Endothelial cell of umbilical vein (primary cell): ENCODE results near the gene TMEM169. TPM values are rescaled to one million over a fixed set of nuclear protein-coding genes. Genes with fewer than 3 reads are reported as not detected.

ENCODE experiments used
- BruUV-seq: library from RNA; stranded (reverse); fragments of 400-500 nt; replicated peaks from 2 replicates; lab custom pipeline; 2021; lab: Mats Ljungman, UMichigan
- CTCF ChIA-PET: fragments of 300-600, 350-600 bp; sonication (Branson Sonifier 250); formaldehyde crosslinking; loops from one replicate; lab custom pipeline; 2021; ENCODE audit warnings: antibody characterized with exemption, inconsistent platforms; lab: Charles Lee
- POLR2A ChIA-PET: fragments of 300-600, 350-600 bp; sonication (Branson Sonifier 250); formaldehyde crosslinking; loops from one replicate; lab custom pipeline; 2021; ENCODE audit warnings: antibody characterized with exemption, inconsistent platforms; lab: Charles Lee
- DNase-seq: peaks from one replicate; pipeline ENCODE4 v3.0.0-alpha.2; 2011; ENCODE audit warnings: low read depth, low spot score
- FAIRE-seq: peaks from 2 replicates; lab custom pipeline; 2011; peaks lifted over from hg19 to GRCh38; lab: Jason Lieb, UNC
- H2AFZ ChIP-seq: 2 replicates; pipeline ENCODE4 v1.6.0; 2012; ENCODE audit warnings: low read depth, low read length, control low read depth, inconsistent platforms
- H3K27ac ChIP-seq: 2 replicates; pipeline ENCODE4 v1.5.1; 2011; ENCODE audit warnings: low read depth, mild to moderate bottlenecking, control low read depth, low read length, moderate library complexity; ENCODE audit not compliant: insufficient read depth
- H3K27me3 ChIP-seq, 2 experiments: 2 replicates each; pipeline versions ENCODE4 v1.6.0 to v1.6.1; 2011; ENCODE audit warnings: low read length in 2 of 2, mixed read lengths in 1 of 2; ENCODE audit not compliant: control insufficient read depth in 2 of 2, insufficient read depth in 2 of 2
- H3K36me3 ChIP-seq, 2 experiments: 2 replicates in 1 of 2; 3 replicates in 1 of 2; pipeline ENCODE4 v1.5.1; 2011; ENCODE audit warnings: low read length in 2 of 2, mild to moderate bottlenecking in 1 of 2, moderate library complexity in 1 of 2; ENCODE audit not compliant: control insufficient read depth in 2 of 2, insufficient read depth in 2 of 2; ENCODE audit errors: extremely low read depth in 1 of 2
- H3K4me1 ChIP-seq: 3 replicates; pipeline ENCODE4 v1.5.1; 2011; ENCODE audit warnings: mild to moderate bottlenecking, low read length; ENCODE audit not compliant: control insufficient read depth, insufficient read depth; ENCODE audit errors: extremely low read depth
- H3K4me2 ChIP-seq: 2 replicates; pipeline ENCODE4 v1.6.1; 2011; ENCODE audit warnings: low read length, control low read depth, mixed read lengths; ENCODE audit not compliant: insufficient read depth
- H3K4me3 ChIP-seq, 3 experiments: fragments of 200-600 bp in 1 of 3; sonication (generic), shearing (Covaris generic) in 1 of 3; replicated peaks in 1 of 3; 2 replicates each; pipeline ENCODE4 v1.5.1; 2011 to 2016; ENCODE audit warnings: control low read depth in 3 of 3, low read length in 3 of 3, mild to moderate bottlenecking in 2 of 3, inconsistent platforms in 1 of 3, low read depth in 1 of 3, moderate library complexity in 1 of 3; ENCODE audit not compliant: insufficient read depth in 1 of 3
- H3K79me2 ChIP-seq: 2 replicates; pipeline ENCODE4 v1.6.0; 2012; ENCODE audit warnings: low read length, inconsistent platforms; ENCODE audit not compliant: control insufficient read depth, insufficient read depth
- H3K9ac ChIP-seq: replicated peaks from 2 replicates; pipeline ENCODE3; 2011; ENCODE audit warnings: low read length, control low read depth; ENCODE audit not compliant: insufficient read depth; ENCODE audit errors: extremely low read depth
- H3K9me1 ChIP-seq: replicated peaks from 3 replicates; pipeline ENCODE4 v1.6.0; 2011; ENCODE audit warnings: mild to moderate bottlenecking, low read length; ENCODE audit not compliant: control insufficient read depth, insufficient read depth; ENCODE audit errors: extremely low read depth
- H3K9me3 ChIP-seq: replicated peaks from 2 replicates; pipeline ENCODE4 v1.5.1; 2012; ENCODE audit warnings: low read length, inconsistent platforms; ENCODE audit not compliant: control insufficient read depth, insufficient read depth
- H4K20me1 ChIP-seq: replicated peaks from 2 replicates; pipeline ENCODE3; 2011; ENCODE audit warnings: mild to moderate bottlenecking, low read length; ENCODE audit not compliant: control insufficient read depth, insufficient read depth; ENCODE audit errors: extremely low read depth
- CTCF ChIP-seq, 2 donors: IDR thresholded peaks; 1 replicate in 1 of 2; 2 replicates in 1 of 2; pipeline ENCODE4 v1.5.1; 2011; ENCODE audit warnings: low read length in 2 of 2, mild to moderate bottlenecking in 2 of 2, moderate library complexity in 2 of 2, control low read depth in 1 of 2, inconsistent platforms in 1 of 2, low read depth in 1 of 2; ENCODE audit not compliant: insufficient read depth in 1 of 2; ENCODE audit errors: extremely low read depth in 1 of 2
- EZH2 ChIP-seq: IDR thresholded peaks from 2 replicates; pipeline ENCODE4 v1.6.1; 2012; ENCODE audit warnings: borderline replicate concordance, low read depth, mild to moderate bottlenecking, moderate library complexity, low read length, inconsistent platforms; ENCODE audit not compliant: severe bottlenecking
- FOS ChIP-seq: IDR thresholded peaks from 2 replicates; pipeline ENCODE4 v1.6.1; 2011; ENCODE audit warnings: mild to moderate bottlenecking, low read length, moderate library complexity, borderline replicate concordance; ENCODE audit not compliant: insufficient read depth
- GATA2 ChIP-seq: IDR thresholded peaks from 2 replicates; pipeline ENCODE4 v1.7.0; 2011; ENCODE audit warnings: low read depth, mild to moderate bottlenecking, moderate library complexity, mixed read lengths, low read length; ENCODE audit not compliant: insufficient read length, insufficient read depth
- JUN ChIP-seq: IDR thresholded peaks from 2 replicates; pipeline ENCODE4 v1.6.1; 2011; ENCODE audit warnings: borderline replicate concordance, low read depth; ENCODE audit not compliant: insufficient read length, insufficient read depth
- MAX ChIP-seq: IDR thresholded peaks from 2 replicates; pipeline ENCODE4 v1.6.1; 2011; ENCODE audit not compliant: insufficient read depth, insufficient read length
- MYC ChIP-seq: IDR thresholded peaks from one replicate; pipeline ENCODE4 v1.6.1; 2011; ENCODE audit warnings: mild to moderate bottlenecking, low read depth, low read length
- POLR2A ChIP-seq: IDR thresholded peaks from 2 replicates; pipeline ENCODE4 v1.6.1; 2012; ENCODE audit warnings: low read depth, mild to moderate bottlenecking, control low read depth, low read length
- POLR2AphosphoS5 ChIP-seq: IDR thresholded peaks from 2 replicates; pipeline ENCODE4 v1.6.1; 2012; ENCODE audit warnings: low read depth, mild to moderate bottlenecking, control low read depth, low read length, moderate library complexity; ENCODE audit not compliant: insufficient read depth
- dilution Hi-C: fragments of 300-500 bp; cut with MboI; formaldehyde crosslinking; loops from one replicate; pipeline ENCODE4 v1.15.0; 2019; ENCODE audit warnings: low sequenced_read_pairs; ENCODE audit not compliant: extremely low pct_ligation_motif_present
- intact Hi-C: fragments of 100-400 bp; cut with micrococcal nuclease; formaldehyde crosslinking; loops from one replicate; pipeline ENCODE4 v1.10.0; 2022
- polyA plus RNA-seq, 4 experiments: library from polyadenylated mRNA; depleted of rRNA in 3 of 4; stranded (reverse) in 3 of 4; unstranded in 1 of 4; fragments of >200 nt; gene quantifications; 2 replicates each; pipeline versions ENCODE4 v1.2.1 to v1.2.3, GENCODE V29; 2011 to 2012; ENCODE audit warnings: missing spikeins in 1 of 4
- total RNA-seq: library from RNA; stranded (reverse); gene quantifications from 2 replicates; pipeline ENCODE4 v1.2.3, GENCODE V29; 2021

TMEM169 gene
- total and polyA plus RNA-seq, 2 donors (not counting 3 experiments of a cell fraction or from before 2014, with no cell fraction given): 0.20 TPM; not detected in 1

- POLR2A ChIA-PET: no interaction called here
- H3K4me3 ChIP-seq: no peak overlapping the region
- H3K9ac ChIP-seq: no peak overlapping the region
- FAIRE-seq (no peak), DNase-seq (no peak)
- no peaks in the 10 kb centered on the region for H4K20me1 ChIP-seq
- dilution Hi-C loops: no loop called here
- peaks cover 13% of the 10 kb centered on the region for H3K4me1 ChIP-seq
- H3K27ac ChIP-seq: no peak overlapping the region
- intact Hi-C loops: loop anchor here (5.0 to 10.0 kb wide), 2 partner anchors 284 to 516 kb away; partner anchors contain the start of gene IGFBP2
- no peak overlapping the region for H3K4me2 ChIP-seq
- H3K27me3 ChIP-seq: no peaks in the 10 kb centered on the region
- H3K36me3 ChIP-seq: peaks cover 29 to 51% of the 10 kb centered on the region in 2 experiments
- no peak overlapping the region for H2AFZ ChIP-seq
- H3K79me2 ChIP-seq: peaks cover 66% of the 10 kb centered on the region
- TF ChIP-seq JUN (no peak), POLR2AphosphoS5 (no peak), MAX (no peak), EZH2 (no peak), FOS (no peak), GATA2 (no peak), MYC (no peak), POLR2A (no peak), CTCF (IDR thresholded peaks at IDR 0.05; ENCODE audit: extremely low read depth in 1 of 2, insufficient read depth in 1 of 2, low read depth in 1 of 2, low read length in 2 of 2) (no peak)
- no TSS peak for BruUV-seq
- no peaks in the 10 kb centered on the region for H3K9me3 ChIP-seq
- no peaks in the 10 kb centered on the region for H3K9me1 ChIP-seq
- CTCF ChIA-PET: interaction anchor here (1.3 kb wide), 1 partner anchor 8 kb away, joined by 3 read pairs; no protein-coding TSS in a partner anchor
Measured at GRCh38 chr2:216118474-216118873, 36.8 kb downstream of the TMEM169 start.
